H1 (cell line): Measurements from ENCODE around the gene SVIP.

Source experiments
- ATF2 ChIP-seq: IDR thresholded peaks from 2 replicates; pipeline ENCODE4 v1.6.1; 2012; ENCODE audit warnings: low read length, inconsistent platforms
- HDAC2 ChIP-seq, 2 experiments: fragments of 300-600 bp in 1 of 2; sonication (generic) in 1 of 2; IDR thresholded peaks; 2 replicates each; pipeline ENCODE4 v1.6.1; 2011 to 2012; ENCODE audit warnings: low read depth in 2 of 2, low read length in 2 of 2, mild to moderate bottlenecking in 2 of 2, moderate library complexity in 2 of 2, borderline replicate concordance in 1 of 2, inconsistent platforms in 1 of 2
- PHF8 ChIP-seq: fragments of 200-600 bp; sonication (generic); conservative IDR thresholded peaks from 2 replicates; pipeline ENCODE4 v1.7.1; 2012; ENCODE audit warnings: low read depth, mild to moderate bottlenecking, inconsistent platforms, low read length, moderate library complexity
- POLR2A ChIP-seq, 2 experiments: IDR thresholded peaks; 1 replicate in 1 of 2; 2 replicates in 1 of 2; pipeline ENCODE4 v1.6.1; 2011; ENCODE audit warnings: low read depth in 2 of 2, low read length in 2 of 2, mild to moderate bottlenecking in 2 of 2; ENCODE audit errors: control extremely low read depth in 1 of 2
- POLR2AphosphoS5 ChIP-seq: IDR thresholded peaks from 2 replicates; pipeline ENCODE4 v1.6.1; 2011; ENCODE audit warnings: low read depth, low read length
- RAD21 ChIP-seq, 2 experiments: IDR thresholded peaks in 1 of 2; conservative IDR thresholded peaks in 1 of 2; 2 replicates each; pipeline ENCODE4 v1.6.1; 2011; ENCODE audit warnings: low read depth in 2 of 2, low read length in 2 of 2, improper control_type of control experiment in 1 of 2, inconsistent platforms in 1 of 2, mild to moderate bottlenecking in 1 of 2, moderate library complexity in 1 of 2
- TAF1 ChIP-seq: IDR thresholded peaks from 2 replicates; pipeline ENCODE4 v1.6.1; 2011; ENCODE audit warnings: mild to moderate bottlenecking, low read depth, low read length
- TEAD4 ChIP-seq: IDR thresholded peaks from 2 replicates; pipeline ENCODE4 v1.6.1; 2012; ENCODE audit warnings: low read depth, low read length, inconsistent platforms, mixed read lengths
- ZNF274 ChIP-seq: IDR thresholded peaks from 2 replicates; pipeline ENCODE4 v1.7.0; 2012; ENCODE audit warnings: low read length, borderline replicate concordance; ENCODE audit errors: extremely low read depth
- TF ChIP-seq, protein P1 (sequence below), 3 experiments: IDR thresholded peaks; 1 replicate in 2 of 3; 2 replicates in 1 of 3; pipeline versions ENCODE4 v1.5.1 to v1.6.1; 2011; ENCODE audit warnings: low read length in 3 of 3, mild to moderate bottlenecking in 3 of 3, inconsistent platforms in 2 of 3, low read depth in 1 of 3, moderate library complexity in 1 of 3; ENCODE audit not compliant: insufficient read depth in 1 of 3; ENCODE audit errors: control extremely low read depth in 1 of 3

GRCh38 chr11:22859756-22860155 is 30.2 kb upstream of the SVIP start:
- no peak for TF ChIP-seq POLR2A (IDR thresholded peaks at IDR 0.05; ENCODE audit: control extremely low read depth in 1 of 2, low read depth in 2 of 2, low read length in 2 of 2)
- TF ChIP-seq, protein P1, sequence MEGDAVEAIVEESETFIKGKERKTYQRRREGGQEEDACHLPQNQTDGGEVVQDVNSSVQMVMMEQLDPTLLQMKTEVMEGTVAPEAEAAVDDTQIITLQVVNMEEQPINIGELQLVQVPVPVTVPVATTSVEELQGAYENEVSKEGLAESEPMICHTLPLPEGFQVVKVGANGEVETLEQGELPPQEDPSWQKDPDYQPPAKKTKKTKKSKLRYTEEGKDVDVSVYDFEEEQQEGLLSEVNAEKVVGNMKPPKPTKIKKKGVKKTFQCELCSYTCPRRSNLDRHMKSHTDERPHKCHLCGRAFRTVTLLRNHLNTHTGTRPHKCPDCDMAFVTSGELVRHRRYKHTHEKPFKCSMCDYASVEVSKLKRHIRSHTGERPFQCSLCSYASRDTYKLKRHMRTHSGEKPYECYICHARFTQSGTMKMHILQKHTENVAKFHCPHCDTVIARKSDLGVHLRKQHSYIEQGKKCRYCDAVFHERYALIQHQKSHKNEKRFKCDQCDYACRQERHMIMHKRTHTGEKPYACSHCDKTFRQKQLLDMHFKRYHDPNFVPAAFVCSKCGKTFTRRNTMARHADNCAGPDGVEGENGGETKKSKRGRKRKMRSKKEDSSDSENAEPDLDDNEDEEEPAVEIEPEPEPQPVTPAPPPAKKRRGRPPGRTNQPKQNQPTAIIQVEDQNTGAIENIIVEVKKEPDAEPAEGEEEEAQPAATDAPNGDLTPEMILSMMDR (IDR thresholded peaks at IDR 0.05; ENCODE audit: control extremely low read depth in 1 of 3, insufficient read depth in 1 of 3, low read depth in 1 of 3, low read length in 3 of 3) = no peak
- TF ChIP-seq RAD21 (IDR thresholded peaks at IDR 0.05 in 1 of 2, conservative IDR thresholded peaks at IDR 0.05 in 1 of 2; ENCODE audit: low read depth in 2 of 2, low read length in 2 of 2) = no peak
- no peak for TF ChIP-seq POLR2AphosphoS5
- TF ChIP-seq TEAD4 = no peak
- TF ChIP-seq HDAC2 (IDR thresholded peaks at IDR 0.05; ENCODE audit: borderline replicate concordance in 1 of 2, low read depth in 2 of 2, low read length in 2 of 2) = no peak
- TF ChIP-seq ATF2 = no peak
- no peak for TF ChIP-seq ZNF274
- TF ChIP-seq PHF8 = no peak
- no peak for TF ChIP-seq TAF1
